ENCODE results near the gene ARMCX2.

GRCh38 chrX:101682723-101683122 lies 23.1 kb upstream of the ARMCX2 start:
- TF ChIP-seq ZFP3 (CRISPR knock-in tag; IDR thresholded peaks at IDR 0.05) = no peak
- no peak for TF ChIP-seq ZNF8 (CRISPR knock-in tag; IDR thresholded peaks at IDR 0.05)
- no peak for TF ChIP-seq TCF4 (CRISPR knock-in tag; IDR thresholded peaks at IDR 0.05; ENCODE audit: borderline replicate concordance)
- no peak for TF ChIP-seq OSR1 (CRISPR knock-in tag; IDR thresholded peaks at IDR 0.05)
- TF ChIP-seq ZFP30 (CRISPR knock-in tag; IDR thresholded peaks at IDR 0.05) = no peak
- TF ChIP-seq ZNF70 (CRISPR knock-in tag; IDR thresholded peaks at IDR 0.05) = no peak
- no peak for TF ChIP-seq PATZ1 (CRISPR knock-in tag; IDR thresholded peaks at IDR 0.05; ENCODE audit: borderline replicate concordance)
- TF ChIP-seq ARNTL (CRISPR knock-in tag; IDR thresholded peaks at IDR 0.05; ENCODE audit: borderline replicate concordance, low read depth) = no peak
- no peak for TF ChIP-seq ISL1 (CRISPR knock-in tag; IDR thresholded peaks at IDR 0.05)
- TF ChIP-seq ESRRG (CRISPR knock-in tag; IDR thresholded peaks at IDR 0.05) = no peak
- no peak for TF ChIP-seq ZNF565 (CRISPR knock-in tag; conservative IDR thresholded peaks at IDR 0.05; ENCODE audit: low read depth)
- TF ChIP-seq CREB5 (CRISPR knock-in tag; IDR thresholded peaks at IDR 0.05; ENCODE audit: low read depth) = no peak

All from SK-N-SH treated with all-trans-retinoic acid at 6 μM for 48 hours (cell line).